Kidney (tissue), 14 donors: ENCODE measurements around the gene PTPRC. TPM values are rescaled to one million over a fixed set of nuclear protein-coding genes. Genes with fewer than 3 reads are reported as not detected.

Experiments
- DNase-seq, 5 donors: peaks; one replicate each; pipeline ENCODE4 v3.0.0-alpha.2; 2013 to 2020
- FAIRE-seq: peaks from 2 replicates; lab custom pipeline; 2012; peaks lifted over from hg19 to GRCh38; lab: Jason Lieb, UNC
- H3K27ac ChIP-seq, 2 donors: one replicate each; pipeline ENCODE4 v1.7.0; 2013; ENCODE audit warnings: low read depth in 2 of 2, low read length in 2 of 2, inconsistent platforms in 1 of 2
- H3K27me3 ChIP-seq: one replicate; pipeline ENCODE4 v1.7.1; 2013; ENCODE audit warnings: low read length, inconsistent platforms; ENCODE audit not compliant: control insufficient read depth, insufficient read depth
- H3K36me3 ChIP-seq, 3 donors: one replicate each; pipeline versions ENCODE4 v1.7.0 to v1.7.1; 2013; ENCODE audit warnings: low read length in 3 of 3, control low read depth in 1 of 3, inconsistent platforms in 1 of 3; ENCODE audit not compliant: insufficient read depth in 3 of 3, control insufficient read depth in 2 of 3
- H3K4me1 ChIP-seq, 3 donors: one replicate each; pipeline versions ENCODE4 v1.7.0 to v1.7.1; 2013; ENCODE audit warnings: low read length in 3 of 3, inconsistent platforms in 1 of 3, low read depth in 1 of 3; ENCODE audit not compliant: control insufficient read depth in 2 of 3, insufficient read depth in 2 of 3
- H3K4me3 ChIP-seq, 3 donors: one replicate each; pipeline versions ENCODE4 v1.7.0 to v1.8.1; 2013; ENCODE audit warnings: low read length in 3 of 3, control low read depth in 1 of 3, inconsistent platforms in 1 of 3
- H3K9ac ChIP-seq, 3 donors: one replicate each; pipeline versions ENCODE4 v1.7.0 to v1.7.1; 2013; ENCODE audit warnings: low read length in 3 of 3, control low read depth in 1 of 3, inconsistent platforms in 1 of 3
- H3K9me3 ChIP-seq, 3 donors: one replicate each; pipeline versions ENCODE4 v1.7.0 to v1.7.1; 2013; ENCODE audit warnings: low read length in 3 of 3, control low read depth in 1 of 3, inconsistent platforms in 1 of 3; ENCODE audit not compliant: control insufficient read depth in 2 of 3, insufficient read depth in 1 of 3
- intact Hi-C: fragments of 100-400 bp; cut with DNase I; formaldehyde crosslinking; loops from one replicate; pipeline ENCODE4 v1.11.1; 2022
- polyA plus RNA-seq: library from polyadenylated mRNA; stranded (reverse); fragments of 350-450 nt; fragmentation: Illumina TruSeq; extraction: RNeasy Lipid Tissue Mini Kit (QIAGEN cat#74804); gene quantifications from one replicate; pipeline ENCODE4 v1.2.3, GENCODE V29; 2014; ENCODE audit warnings: low read depth, low replicate concordance; ENCODE audit not compliant: insufficient read depth
- total RNA-seq: library from RNA; stranded (reverse); fragmentation: NEBNext Ultra II Directional; extraction: Animal tissue kit (Norgen Biotek cat#: 25700); gene quantifications from one replicate; pipeline ENCODE4 v1.2.1, GENCODE V29; 2021
- TF ChIP-seq, protein P1 (sequence below): IDR thresholded peaks from 3 replicates; pipeline ENCODE4 v1.5.1; 2012; ENCODE audit warnings: mild to moderate bottlenecking, moderate library complexity, borderline replicate concordance; ENCODE audit not compliant: insufficient read depth; ENCODE audit errors: extremely low read depth
- donor health status: control.
- donor health status: control.
- donor health status: control.
- donor health status: control.
- donor health status: control.
- donor health status: DM: yes; HTN: yes; CAD: no.
- donor health status: Normal renal cell carcinoma (clear cell type).

Gene PTPRC
- total and polyA plus RNA-seq, 2 donors from 2014 or later: 1.4 to 60.2 TPM

DNA sequence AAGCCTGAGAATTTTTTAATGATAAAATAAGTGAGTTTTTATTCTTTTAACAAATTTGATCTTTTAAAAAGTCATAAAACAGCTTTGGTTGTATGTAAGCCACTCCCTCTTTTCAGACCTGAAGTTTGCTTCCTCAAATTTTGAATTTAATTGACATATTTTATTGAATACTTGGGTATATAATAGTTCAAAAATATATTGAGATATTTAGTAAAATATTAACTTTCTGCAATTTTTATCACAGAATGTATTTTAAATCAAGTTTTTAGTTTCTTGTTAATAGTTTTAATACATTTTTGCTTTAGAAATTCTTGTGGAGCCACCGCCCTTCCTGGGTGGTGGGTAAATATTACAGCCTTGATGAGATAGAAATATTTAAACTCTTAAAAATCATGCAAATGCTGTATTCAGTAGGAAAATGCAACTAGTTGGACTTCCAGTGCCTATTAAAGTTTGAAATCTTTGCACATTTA lies 867 bp downstream of the PTPRC start:
- H3K9ac ChIP-seq: no peak overlapping the region
- no peaks in the 10 kb centered on the region for H3K27me3 ChIP-seq
- intact Hi-C loops: no loop called here
- H3K9me3 ChIP-seq: no peaks in the 10 kb centered on the region
- H3K27ac ChIP-seq: no peak overlapping the region
- no peaks in the 10 kb centered on the region for H3K4me1 ChIP-seq
- no peaks in the 10 kb centered on the region for H3K36me3 ChIP-seq
- H3K4me3 ChIP-seq: no peak overlapping the region
- TF ChIP-seq, protein P1, sequence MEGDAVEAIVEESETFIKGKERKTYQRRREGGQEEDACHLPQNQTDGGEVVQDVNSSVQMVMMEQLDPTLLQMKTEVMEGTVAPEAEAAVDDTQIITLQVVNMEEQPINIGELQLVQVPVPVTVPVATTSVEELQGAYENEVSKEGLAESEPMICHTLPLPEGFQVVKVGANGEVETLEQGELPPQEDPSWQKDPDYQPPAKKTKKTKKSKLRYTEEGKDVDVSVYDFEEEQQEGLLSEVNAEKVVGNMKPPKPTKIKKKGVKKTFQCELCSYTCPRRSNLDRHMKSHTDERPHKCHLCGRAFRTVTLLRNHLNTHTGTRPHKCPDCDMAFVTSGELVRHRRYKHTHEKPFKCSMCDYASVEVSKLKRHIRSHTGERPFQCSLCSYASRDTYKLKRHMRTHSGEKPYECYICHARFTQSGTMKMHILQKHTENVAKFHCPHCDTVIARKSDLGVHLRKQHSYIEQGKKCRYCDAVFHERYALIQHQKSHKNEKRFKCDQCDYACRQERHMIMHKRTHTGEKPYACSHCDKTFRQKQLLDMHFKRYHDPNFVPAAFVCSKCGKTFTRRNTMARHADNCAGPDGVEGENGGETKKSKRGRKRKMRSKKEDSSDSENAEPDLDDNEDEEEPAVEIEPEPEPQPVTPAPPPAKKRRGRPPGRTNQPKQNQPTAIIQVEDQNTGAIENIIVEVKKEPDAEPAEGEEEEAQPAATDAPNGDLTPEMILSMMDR: no peak
- DNase-seq (no peak), FAIRE-seq (peak; percentile 76)

DNA sequence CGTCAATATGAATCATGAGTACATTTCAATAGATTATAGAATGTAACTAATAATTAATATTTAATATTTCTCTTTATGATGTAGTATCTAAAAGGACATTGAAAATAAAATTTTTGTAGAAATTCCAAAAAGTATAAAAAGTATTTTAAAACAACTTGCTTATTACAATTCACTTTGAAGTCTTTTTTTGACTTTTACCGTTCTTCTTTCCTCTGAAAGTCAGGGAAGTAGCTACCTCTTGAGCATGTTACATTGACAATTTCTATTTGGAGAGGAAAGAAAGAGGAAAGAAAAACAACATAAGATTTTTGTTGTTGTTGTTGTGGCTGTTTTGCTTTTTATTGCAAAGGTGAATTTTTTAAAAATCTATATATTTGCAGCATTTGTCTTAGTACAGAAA lies 1.3 kb downstream of the PTPRC start:
- Histone ChIP-seq H3K4me1 (no peaks in the 10 kb centered on the region), H3K9ac (no peak overlapping the region), H3K9me3 (no peaks in the 10 kb centered on the region), H3K4me3 (no peak overlapping the region), H3K36me3 (no peaks in the 10 kb centered on the region), H3K27ac (no peak overlapping the region), H3K27me3 (no peaks in the 10 kb centered on the region)
- intact Hi-C loops: no loop called here
- TF ChIP-seq, protein P1: no peak
- FAIRE-seq (peak; percentile 59), DNase-seq (no peak)

DNA sequence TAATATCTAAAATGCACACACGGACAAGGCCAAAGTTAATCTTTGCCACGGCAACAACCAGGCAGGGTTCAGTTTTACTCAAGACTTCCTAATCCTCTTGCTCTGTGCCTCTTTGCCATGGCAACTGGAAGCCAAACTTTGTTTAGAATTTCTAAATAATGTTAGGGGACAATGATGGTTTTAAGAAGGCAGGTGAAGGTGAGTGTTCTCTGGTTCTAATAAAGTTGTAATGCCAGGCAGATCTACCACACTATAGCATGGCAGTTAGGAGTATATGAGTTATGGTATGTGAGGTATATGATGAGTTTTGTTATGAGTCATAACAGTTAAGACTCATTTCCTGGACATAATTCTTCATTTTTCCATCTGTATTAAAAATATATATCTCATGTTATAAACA lies 2.7 kb downstream of the PTPRC start:
- peak overlapping the region in 1 of 3 donors; percentile 6 for H3K4me3 ChIP-seq
- FAIRE-seq (no peak), DNase-seq (no peak)
- no peak overlapping the region for H3K27ac ChIP-seq
- TF ChIP-seq, protein P1: no peak
- no peaks in the 10 kb centered on the region for H3K36me3 ChIP-seq
- no peaks in the 10 kb centered on the region for H3K9me3 ChIP-seq
- no peak overlapping the region for H3K9ac ChIP-seq
- no peaks in the 10 kb centered on the region for H3K4me1 ChIP-seq
- H3K27me3 ChIP-seq: no peaks in the 10 kb centered on the region
- intact Hi-C loops: no loop called here
